GM21529 (cell line): ENCODE measurements around the gene RACGAP1.

Experiments
- ATAC-seq: cut with Tn5 transposase; IDR thresholded peaks from one replicate; pipeline ENCODE4 v1.9.1; 2021; ENCODE audit not compliant: unreplicated experiment

The RACGAP1 gene

DNA sequence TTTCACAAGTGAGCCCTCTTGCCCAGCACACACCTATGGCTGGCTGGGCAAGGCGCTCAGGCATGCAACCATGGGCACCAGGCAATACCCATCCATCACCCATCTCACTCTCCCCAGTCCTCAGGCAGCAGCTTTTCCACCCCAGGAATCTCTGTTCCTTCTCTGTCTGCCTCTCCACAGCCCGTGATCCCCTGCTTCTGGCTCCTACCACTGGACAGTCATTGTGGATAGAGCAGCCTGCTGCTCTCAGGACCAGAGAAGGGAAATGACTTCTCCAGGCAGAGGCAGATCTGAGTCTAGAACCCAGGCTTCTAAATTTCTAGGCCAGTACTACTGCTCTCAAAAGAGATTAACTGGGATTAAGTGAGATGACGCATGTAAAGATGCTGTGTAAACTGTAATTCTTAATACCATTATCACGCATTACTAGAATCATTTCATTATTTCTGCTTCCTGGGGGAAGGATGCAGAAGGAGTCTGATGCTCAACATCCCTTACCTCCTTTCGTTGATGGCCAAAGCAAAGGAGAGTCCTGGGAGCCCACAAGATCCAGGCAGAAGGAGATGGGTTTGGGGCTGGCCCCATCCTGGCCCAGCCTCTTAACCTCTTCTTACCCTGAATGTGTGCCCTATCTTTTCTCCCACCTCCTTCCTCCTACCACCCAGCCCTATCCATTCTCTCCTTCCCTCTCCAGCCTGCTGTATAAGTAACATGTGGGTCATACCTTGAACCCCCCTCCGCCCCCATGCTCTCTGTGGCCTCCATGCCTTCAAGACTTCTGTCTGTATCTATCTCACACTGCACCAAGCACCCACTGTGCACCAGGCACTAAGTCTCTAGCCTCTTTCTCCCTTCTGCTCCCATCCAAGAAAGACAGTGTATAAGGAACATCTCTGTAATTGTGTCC is 68.4 kb downstream of the RACGAP1 start:
- ATAC-seq = no peak

DNA sequence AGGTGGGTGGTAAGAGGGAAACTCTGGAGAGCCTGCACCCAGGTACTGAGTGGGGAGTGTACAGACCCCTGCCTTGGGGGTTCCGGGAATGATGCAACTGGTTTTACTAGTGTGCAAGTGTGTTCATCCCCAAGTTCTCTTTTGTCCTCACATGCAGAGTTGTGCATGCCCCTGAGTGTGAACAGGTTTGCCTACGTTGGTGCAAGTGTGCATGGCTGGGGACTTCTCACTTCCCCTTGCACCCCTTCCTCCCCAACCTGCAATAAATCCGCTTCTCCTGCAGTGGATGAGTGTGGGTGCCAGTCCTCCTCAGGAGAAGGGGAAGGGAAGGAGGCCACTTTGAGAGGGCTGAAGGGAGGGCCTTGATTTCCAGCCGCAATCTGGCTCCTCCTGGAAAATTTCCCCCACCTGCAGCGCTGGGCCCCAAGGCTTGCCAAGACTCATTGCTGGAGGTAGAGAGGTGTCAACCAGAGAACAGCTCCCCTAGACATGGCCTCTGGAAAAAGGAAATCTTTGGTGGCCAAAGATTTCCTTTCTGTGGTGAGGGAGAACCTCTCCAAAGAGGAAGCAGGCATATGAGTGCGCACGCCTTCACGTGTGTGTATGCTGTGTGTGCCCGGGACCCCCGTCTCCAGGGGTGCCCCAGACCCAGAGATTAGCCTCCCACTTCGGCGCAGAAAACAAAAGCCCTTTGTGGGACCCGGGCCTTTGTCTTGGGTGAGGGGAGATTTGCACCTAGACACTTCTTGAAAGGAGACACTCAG is 69.2 kb downstream of the RACGAP1 start:
- no peak for ATAC-seq

DNA sequence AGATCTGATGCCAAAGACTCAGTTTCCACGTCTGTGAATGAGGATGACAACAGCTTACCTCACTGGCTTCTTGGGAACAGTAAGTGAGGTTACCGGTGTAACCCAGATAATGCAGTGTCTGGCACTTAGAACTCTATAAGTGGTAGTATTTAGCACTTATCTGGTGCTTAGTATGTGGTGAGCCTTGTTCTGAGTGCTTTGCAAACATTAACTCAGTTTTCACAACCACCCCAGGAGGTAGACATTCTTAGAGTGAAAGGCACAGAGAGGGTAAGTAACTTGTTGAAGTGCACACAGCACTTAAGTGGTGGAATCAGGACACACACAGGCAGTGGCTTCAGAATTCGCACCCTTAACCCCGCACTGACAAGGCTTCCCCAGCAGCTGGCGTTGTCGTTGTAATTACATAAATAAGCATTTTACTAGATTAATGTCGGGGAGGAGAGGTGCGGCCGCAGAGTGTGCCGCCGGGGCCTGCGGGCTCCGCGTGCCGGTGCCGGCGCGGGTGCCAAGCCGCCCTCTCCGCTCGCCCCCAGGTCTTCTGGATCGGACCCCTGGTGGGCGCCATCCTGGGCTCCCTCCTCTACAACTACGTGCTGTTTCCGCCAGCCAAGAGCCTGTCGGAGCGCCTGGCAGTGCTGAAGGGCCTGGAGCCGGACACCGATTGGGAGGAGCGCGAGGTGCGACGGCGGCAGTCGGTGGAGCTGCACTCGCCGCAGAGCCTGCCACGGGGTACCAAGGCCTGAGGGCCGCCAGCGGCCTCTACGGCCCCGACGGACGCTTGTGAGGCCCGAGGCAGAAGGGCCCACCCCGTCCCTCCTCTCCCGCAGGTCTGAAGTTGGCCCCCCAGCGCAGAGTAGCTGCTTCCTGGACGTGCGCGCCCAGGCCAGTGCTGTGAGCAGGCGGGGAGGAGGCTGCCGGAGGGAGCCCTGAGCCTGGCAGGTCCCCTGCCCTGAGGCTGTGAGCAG is 70.1 kb downstream of the RACGAP1 start:
- ATAC-seq = no peak

DNA sequence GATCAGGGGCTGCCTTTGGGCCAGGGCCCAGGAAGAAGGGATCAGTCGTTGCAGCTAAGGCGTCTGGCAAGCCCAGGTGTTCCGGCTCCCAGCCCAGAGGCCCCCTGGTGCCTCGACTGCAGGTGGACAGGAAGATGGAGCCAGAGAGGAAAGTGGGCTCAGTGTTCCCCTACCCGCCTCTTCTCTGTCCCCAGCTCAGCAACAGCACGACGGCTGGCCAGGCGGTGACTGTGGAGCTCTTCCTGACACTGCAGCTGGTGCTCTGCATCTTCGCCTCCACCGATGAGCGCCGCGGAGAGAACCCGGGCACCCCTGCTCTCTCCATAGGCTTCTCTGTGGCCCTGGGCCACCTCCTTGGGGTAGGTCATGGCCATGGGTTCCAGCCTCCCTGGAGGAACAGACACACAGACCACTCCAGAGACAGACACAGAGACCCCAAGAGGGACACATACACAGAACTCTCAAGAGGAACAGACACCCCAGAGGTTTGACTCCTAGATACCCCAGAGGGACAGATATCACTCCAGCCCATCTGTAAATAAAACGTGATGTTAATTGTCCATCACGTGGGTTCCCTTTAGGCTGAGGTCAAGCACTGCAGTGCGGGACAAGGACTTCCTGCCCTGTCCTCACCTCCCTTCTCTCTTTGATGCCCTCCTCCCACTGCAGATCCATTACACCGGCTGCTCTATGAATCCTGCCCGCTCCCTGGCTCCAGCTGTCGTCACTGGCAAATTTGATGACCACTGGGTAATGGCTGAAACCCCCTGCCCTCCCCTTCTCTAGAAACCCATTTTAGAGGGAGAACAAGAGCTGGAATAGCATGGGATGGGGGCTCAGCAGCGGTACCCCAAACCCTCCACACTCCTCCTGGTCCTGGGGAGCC is 71.1 kb downstream of the RACGAP1 start:
- ATAC-seq = no peak

DNA sequence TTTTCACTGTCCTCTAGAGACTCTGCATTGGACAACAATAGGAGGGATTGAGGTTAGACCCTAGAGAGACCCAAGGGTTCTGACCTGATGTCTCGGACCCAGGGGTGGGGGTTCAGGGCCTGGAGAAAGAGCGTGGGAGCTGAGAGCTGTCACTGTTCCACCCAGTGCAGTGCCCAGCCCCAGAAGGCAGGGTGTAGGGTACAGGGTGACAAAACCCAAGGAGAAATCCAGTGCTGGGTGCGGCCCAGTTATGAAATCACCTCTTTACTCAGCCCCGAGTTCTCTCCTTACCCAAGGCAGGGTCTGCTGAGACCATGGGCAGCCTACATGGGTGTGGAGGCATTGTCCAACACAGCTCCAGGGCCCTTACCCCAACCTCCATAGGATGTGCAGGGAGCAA is 72.1 kb downstream of the RACGAP1 start:
- no peak for ATAC-seq

DNA sequence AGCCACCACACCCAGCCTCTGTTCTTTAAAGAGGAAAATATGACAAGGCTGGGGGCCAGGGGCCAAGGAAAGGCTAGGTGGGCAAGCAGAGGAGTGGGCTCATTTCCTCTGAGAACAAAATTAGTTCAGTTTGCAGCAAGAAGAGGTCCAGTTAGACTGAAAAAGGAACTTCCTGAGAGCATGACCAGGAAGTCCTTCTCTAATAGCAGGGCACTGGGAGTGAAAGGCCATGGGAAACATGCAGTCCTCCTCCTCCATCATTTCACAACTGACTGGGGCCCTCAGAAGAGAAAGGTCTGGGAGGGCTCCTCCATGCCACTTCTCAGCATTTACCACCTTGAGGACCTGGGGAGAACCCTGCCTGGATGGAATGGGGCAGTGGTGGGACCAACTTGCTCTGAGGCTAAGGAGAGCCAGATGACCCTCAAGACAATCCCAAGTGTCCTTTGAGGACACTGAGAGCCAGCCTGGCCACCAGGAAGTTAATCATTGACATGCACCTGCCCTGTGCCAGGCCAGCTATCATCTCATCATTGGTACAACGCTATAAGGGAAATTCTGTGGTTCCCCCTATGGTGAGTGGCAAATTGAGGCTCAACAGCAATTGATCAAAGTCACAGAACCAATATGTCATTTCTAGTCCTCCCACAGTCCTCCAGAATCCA is 72.8 kb downstream of the RACGAP1 start:
- no peak for ATAC-seq

DNA sequence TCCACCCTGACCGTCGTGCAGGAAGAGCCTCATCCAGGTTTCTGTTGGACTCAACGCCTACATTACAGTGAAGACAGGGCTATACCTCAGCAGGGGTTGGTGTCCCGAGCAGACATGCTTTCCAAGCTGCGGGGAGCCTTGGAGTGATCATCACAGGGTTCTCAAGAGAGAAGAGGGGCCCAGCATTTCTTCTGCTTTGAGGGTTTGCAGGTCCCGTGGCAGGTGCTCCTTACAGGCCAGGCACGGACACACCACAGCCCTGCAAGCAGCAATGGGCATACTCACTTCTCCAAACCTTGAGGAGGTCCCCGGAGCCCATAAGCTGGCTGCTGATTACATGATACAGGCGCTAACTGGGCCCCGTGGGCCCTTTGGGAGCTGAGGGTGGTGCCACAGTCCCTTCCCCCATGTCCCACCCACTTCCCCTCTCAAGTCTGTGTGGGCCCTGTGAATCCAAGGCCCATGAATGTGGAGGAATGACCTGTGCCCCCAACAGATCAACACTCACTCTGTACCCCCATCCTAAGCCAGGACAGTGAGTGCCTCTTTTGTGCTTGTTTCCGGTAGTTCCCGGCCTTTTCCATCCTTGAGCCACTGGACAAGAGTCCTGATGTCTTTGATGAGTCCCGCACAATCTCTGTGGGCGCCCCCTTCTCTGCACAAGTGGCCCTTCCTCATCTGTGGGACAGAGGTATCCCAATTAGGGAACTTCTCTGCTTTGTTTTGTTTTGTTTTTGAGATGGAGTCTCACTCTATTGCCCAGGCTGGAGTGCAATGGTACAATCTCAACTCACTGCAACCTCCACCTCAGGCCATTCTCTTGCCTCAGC is 73.7 kb downstream of the RACGAP1 start:
- no peak for ATAC-seq

DNA sequence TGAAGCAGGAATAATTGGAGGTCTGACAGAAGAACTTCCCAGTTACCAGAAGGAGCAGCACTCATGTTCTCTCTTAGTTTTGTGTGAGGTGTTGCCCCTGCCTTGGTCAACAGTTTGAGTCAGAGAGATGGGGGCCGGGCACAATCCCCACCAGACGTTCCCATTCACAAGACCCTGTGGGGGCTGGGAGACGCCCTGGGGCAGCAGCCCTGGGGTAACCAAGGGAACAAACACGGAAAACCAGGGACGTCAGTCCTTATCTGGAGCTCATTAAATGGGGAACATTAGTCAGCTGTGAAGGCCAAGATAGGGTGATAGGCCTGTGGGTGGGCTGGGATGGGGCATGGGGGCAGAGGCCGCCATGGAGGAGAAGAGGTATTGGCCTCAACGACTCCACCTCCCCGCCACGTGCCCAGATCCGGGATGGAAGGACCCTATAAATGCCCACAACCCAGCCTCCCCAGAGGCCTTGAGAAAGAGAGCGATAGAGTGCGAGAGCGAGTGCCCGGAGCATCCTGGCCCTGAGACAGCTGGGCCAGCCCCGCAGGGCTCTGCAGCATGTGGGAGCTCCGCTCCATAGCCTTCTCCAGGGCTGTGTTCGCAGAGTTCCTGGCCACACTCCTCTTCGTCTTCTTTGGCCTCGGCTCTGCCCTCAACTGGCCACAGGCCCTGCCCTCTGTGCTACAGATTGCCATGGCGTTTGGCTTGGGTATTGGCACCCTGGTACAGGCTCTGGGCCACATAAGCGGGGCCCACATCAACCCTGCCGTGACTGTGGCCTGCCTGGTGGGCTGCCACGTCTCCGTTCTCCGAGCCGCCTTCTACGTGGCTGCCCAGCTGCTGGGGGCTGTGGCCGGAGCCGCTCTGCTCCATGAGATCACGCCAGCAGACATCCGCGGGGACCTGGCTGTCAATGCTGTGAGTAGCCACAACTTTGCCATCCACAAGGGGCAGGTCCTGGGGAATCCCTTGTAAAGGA is 74.7 kb downstream of the RACGAP1 start, which contains the start of gene AQP2:
Gene AQP2, plus strand, starts transcription at position 465 of the 979 bp plus-strand sequence. Its CDS starts 94 bp downstream, at position 559.
- no peak for ATAC-seq

DNA sequence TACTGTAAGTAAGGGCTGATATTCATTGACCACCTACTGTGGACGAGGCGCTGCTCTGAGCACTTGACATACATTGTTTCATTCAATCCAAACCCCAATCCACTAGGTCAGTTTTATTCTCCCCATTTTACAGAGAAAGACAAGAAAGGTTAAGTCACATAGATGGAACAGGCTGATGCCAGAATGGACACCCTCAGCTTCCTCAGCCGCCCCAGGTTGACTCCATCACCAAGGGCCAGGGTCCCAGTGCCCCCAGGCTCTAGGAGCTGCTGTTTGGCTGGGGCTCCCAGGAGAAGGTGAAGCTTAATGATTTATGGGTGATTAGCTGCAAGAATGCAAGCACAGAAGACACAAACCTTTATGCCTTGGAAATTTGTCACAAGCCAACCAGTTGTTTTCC is 75.4 kb downstream of the RACGAP1 start:
- ATAC-seq = no peak

DNA sequence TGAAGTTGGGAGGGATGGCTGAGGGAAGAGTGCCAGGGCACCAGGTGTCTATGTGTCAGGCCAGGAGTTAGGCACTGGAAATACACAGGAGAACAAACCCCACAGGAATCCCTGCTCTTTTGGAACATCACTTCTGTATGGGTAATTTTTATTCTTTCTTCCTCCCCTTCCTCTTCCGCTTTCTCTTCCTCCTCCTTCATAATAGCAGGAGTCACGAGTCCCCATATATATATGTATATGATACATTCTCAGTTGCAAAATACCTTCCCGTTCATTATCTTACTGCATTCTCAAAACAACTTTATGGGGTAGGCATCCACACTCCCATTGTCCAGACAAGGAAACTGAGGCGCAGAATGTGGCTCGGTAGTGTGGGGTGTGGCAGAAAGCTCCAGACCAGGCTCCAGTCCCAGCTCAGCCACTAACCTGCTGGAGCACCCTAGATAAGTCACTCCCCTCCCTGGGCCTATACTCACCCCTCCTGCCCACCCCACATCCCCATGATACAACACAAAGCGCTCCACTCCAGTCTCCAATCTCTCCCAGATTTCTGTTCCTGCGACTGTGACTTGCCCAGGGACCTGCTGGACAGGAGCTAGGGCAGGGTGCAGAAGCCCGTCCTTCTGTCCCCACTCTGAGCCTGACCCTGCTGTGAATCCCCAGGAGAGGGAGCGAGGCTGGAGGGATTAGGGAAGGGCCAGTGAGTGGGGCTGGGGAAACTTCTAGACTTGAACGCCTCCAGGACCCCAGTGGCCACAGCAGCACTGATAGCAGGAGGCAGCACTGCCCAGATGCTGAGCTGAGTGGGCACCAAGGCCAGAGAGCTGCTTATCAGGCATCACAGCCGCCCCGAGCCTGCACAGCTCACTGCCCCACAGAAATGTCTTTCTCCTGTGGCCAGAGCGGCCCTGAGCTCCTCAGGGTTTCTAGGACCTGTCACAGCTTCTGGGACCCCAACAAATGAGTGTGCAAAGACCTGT is 76.1 kb downstream of the RACGAP1 start:
- no peak for ATAC-seq

DNA sequence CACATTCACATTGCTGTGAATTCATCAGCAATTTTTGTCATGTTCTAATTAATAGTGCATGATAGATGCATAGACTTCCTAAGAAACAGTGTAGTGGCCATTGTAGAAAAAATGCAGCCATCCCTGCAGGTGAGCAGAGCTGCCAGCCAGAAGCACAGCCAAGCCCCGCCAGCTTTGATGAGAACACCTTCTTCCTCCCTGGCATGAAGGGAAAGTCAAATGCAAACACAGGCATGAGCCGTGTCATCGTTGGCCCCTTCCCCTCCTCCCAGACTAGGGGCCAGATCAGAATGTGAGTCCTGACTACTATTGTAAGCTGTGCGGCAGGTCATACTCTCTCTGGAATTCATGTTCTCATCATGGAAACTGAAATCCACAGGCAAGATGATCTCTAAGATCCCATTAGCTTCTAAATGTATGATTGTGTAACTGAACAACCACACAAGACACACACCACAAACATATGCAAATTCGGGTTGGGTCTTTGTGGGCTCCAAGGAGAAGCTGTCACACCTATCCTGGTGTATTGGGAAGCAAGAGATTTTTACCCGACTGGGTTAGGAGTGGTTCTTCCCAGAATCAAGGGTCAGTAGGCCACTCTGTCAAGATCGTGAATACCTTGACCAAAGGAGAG is 77.6 kb downstream of the RACGAP1 start:
- no peak for ATAC-seq

DNA sequence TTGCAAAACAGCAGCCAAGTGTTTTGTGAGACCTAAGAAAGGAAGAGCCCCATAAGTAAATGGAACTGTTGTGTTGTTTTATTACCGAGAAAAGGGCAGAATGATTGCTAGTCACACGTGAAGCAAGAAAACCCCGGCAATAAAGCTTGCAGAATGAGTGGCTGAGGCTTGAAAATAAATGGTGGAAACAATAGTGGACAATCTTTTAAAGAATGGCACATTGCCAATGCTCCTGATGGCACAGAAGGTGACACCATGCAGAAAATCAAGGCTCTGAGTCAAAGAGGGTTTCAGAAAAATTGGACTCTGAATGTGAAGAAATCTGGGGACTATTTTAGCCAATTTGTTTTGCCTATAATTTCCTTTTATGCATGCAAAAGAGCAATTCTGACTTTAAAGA is 78.8 kb downstream of the RACGAP1 start:
- no peak for ATAC-seq

DNA sequence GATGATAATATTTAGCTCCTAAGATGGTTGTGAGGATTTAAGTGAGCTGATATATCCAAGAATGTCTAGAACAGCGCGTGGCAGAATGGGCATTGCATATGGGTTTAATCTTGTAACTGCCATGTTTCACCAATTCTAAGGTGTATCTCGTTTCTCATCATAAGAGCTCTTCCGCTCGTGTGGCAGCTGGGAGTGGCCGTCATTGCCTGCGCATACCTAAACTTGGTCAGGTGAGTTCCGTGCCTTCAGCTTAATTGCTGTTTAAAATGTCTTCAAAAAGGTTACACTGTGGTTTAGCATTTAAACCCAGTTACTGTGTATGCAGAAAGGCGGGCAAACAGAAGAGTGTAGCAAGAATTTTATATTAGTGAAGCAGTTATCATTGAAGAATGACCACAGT is 79.2 kb downstream of the RACGAP1 start:
- no peak for ATAC-seq

DNA sequence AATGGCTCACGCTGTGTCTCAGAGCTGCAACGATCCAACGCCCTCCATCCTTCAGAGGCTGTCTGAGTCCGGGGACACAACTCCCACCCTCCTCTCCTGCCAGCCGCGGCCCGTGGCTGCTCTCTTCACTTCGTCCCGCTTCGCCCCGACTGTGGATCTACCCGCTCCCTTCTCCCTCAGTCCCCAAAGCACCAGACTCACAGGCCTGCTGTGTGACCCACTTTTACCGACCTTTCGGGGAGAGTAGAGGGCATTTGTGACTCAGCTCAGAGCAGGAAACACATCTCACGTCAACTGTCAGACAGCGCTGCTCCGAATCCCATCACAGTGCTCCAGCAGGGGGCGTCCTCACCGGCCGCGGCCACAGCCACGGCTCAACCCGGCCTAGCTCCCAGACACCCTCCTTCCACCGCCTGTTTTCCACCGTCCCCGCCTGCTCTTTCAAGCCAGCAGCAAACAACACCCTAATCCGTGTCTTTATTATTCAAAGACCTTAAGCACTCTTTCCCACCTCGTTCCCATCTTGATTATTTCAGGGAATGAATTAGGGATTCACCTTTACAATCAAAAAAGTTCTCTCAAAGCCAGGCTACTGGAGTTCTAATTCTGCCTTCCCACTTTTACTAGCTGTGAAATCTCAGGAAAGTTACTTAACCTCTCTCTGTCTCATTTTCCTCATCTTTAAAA is 79.8 kb downstream of the RACGAP1 start:
- ATAC-seq = peak; percentile 92

DNA sequence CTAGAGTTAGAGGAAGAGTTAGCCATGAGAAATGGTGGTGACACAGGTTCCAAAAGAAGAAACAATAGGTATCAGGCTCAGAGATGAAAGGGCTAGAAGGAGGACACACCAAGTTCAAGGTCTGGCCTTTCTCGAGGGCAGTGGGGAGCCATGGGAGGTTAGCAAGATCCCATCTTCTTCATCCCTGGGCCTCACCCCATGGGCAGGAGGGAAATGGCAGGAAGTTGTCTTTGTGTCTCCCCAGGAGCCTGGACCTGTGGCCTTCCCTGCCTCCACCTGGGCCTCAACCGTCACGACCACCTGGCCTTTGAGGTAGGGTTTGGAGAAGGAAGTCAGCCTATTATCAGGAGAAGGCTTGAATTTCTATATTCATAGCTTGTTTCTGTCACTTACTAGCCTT is 80.6 kb downstream of the RACGAP1 start:
- ATAC-seq = no peak
